IPS DF 6.9 (cell line): ENCODE data around the gene C1R.
"Not testable (repeated sequence)": the region's sequence is repeated elsewhere in the genome, so short reads cannot be mapped to it uniquely, and the experiment has no call there.

Experiments used
- DNase-seq: peaks from one replicate; pipeline ENCODE4 v3.0.0-alpha.2; 2013; ENCODE audit warnings: low read depth, low spot score
- H3K27ac ChIP-seq: one replicate; pipeline ENCODE4 v1.5.1; 2013; ENCODE audit warnings: low read length, control low read depth
- H3K27me3 ChIP-seq: 2 replicates; pipeline ENCODE4 v1.6.1; 2013; ENCODE audit warnings: mild to moderate bottlenecking, low read length; ENCODE audit not compliant: control insufficient read depth, insufficient read depth
- H3K36me3 ChIP-seq: 2 replicates; pipeline ENCODE4 v1.6.1; 2013; ENCODE audit warnings: low read length; ENCODE audit not compliant: control insufficient read depth, insufficient read depth
- H3K4me1 ChIP-seq: 2 replicates; pipeline ENCODE4 v1.6.1; 2013; ENCODE audit warnings: low read length; ENCODE audit not compliant: control insufficient read depth, insufficient read depth
- H3K4me3 ChIP-seq: 2 replicates; pipeline ENCODE4 v1.5.1; 2013; ENCODE audit warnings: mild to moderate bottlenecking, low read length
- H3K9me3 ChIP-seq: 2 replicates; pipeline ENCODE4 v1.6.1; 2013; ENCODE audit warnings: low read length, inconsistent platforms; ENCODE audit not compliant: control insufficient read depth, insufficient read depth
- WGBS: extraction: QIAGEN DNeasy Blood & Tissue Kit; methylation state at CpG from one replicate; pipeline ENCODE4 v1.1.7; 2013; ENCODE audit warnings: mixed read lengths, missing lambda C conversion rate; ENCODE audit not compliant: insufficient read length, insufficient coverage; 5-methylcytosine and 5-hydroxymethylcytosine counted together

C1R gene

GRCh38 chr12:7108003-7108795, 16.0 kb upstream of the C1R start:
- H3K36me3 ChIP-seq = no peaks in the 10 kb centered on the region
- H3K27me3 ChIP-seq = no peaks in the 10 kb centered on the region
- H3K27ac ChIP-seq = no peak overlapping the region
- H3K9me3 ChIP-seq = no peaks in the 10 kb centered on the region
- no CpG with 5 or more reads among the region's 30 CpGs for WGBS
- no peak for DNase-seq
- peak overlapping the region; percentile 70 for H3K4me3 ChIP-seq
- H3K4me1 ChIP-seq = peaks cover 3% of the 10 kb centered on the region; the same call in 1 of the 2 replicates

DNA sequence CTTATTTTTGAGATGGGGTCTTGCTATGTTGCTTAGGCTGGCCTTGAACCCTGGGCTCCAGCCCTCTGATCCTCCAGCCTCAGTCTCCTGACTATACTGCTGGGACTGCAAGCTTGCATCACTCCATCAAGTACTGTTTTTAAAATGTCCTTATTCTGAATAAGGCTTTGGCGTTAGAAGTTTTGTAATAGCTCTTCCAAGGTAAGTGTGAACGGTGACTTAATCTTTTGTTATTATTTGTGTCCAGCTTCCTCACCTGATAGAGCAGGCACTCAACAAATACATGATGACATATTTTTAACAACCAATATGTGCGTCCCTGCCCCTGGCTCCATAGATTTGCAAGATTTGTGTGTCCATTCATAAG, 15.4 kb upstream of the C1R start:
- H3K36me3 ChIP-seq = no peaks in the 10 kb centered on the region
- peak overlapping the region; percentile 70; the same call in 1 of the 2 replicates for H3K4me3 ChIP-seq
- H3K27me3 ChIP-seq = no peaks in the 10 kb centered on the region
- DNase-seq = no peak
- no peaks in the 10 kb centered on the region for H3K9me3 ChIP-seq
- H3K27ac ChIP-seq = no peak overlapping the region
- H3K4me1 ChIP-seq = peaks cover 3% of the 10 kb centered on the region; the same call in 1 of the 2 replicates
- no CpG with 5 or more reads among the region's 3 CpGs for WGBS

- not testable (repeated sequence) for H3K4me3 ChIP-seq, H3K4me1 ChIP-seq, DNase-seq, H3K36me3 ChIP-seq, H3K27me3 ChIP-seq, H3K27ac ChIP-seq, H3K9me3 ChIP-seq
- WGBS = no CpG with 5 or more reads among the region's 5 CpGs
Measured at GRCh38 chr12:7107181-7107580, 14.9 kb upstream of the C1R start.

DNA sequence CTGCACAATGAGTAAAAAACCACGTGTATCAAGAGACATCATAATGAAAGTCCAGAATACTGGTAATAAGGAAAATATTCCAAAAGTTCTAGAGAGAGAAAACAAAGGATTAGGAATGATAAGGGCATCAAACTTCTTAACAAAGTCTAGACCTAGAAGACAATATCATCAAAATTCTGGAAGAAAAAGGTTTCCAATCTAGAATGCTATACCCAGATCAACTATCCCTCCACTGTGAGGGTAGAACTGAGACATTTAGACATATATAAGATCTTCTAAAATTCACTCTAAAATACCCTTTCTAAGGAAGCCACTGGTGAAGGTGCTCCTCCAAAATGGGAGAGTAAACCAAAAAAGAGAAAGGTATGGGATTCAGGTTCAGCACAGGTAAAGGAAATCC, 13.8 kb upstream of the C1R start:
- no peak for DNase-seq
- no CpG with 5 or more reads among the region's 1 CpG for WGBS
- H3K27ac ChIP-seq = no peak overlapping the region
- no peaks in the 10 kb centered on the region for H3K27me3 ChIP-seq
- H3K4me3 ChIP-seq = no peak overlapping the region
- peaks cover 3% of the 10 kb centered on the region; the same call in 1 of the 2 replicates for H3K4me1 ChIP-seq
- H3K9me3 ChIP-seq = no peaks in the 10 kb centered on the region
- H3K36me3 ChIP-seq = no peaks in the 10 kb centered on the region

- Histone ChIP-seq H3K36me3 (peaks cover 5% of the 10 kb centered on the region; the same call in 1 of the 2 replicates), H3K4me3 (no peak overlapping the region), H3K9me3 (no peaks in the 10 kb centered on the region), H3K4me1 (no peaks in the 10 kb centered on the region), H3K27ac (no peak overlapping the region), H3K27me3 (no peaks in the 10 kb centered on the region)
- no peak for DNase-seq
- no CpG with 5 or more reads among the region's 14 CpGs for whole genome bisulfite sequencing
Measured at GRCh38 chr12:7103837-7104584, 11.8 kb upstream of the C1R start.

DNA sequence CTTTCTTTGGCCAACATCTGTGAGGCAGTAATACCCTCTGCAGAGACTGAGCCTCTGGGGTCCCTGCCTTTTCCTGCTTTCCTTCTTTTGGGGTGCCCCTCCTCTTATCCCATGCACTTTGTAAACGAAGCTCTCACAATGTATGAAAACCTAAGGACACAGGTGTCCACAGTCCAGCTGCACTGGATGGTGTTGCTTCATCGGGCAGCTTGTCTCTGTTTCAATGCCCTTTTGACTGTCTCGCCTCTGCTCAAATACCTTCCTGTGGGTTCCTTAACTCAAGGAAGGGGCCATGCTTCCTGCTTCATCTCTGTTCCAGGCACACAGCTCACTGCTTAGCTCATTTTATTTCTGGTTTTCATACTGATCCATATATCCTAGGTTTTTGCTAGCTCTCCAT, 10.3 kb upstream of the C1R start:
- H3K4me3 ChIP-seq = no peak overlapping the region
- H3K27ac ChIP-seq = no peak overlapping the region
- H3K4me1 ChIP-seq = no peaks in the 10 kb centered on the region
- no peaks in the 10 kb centered on the region for H3K9me3 ChIP-seq
- DNase-seq = no peak
- H3K36me3 ChIP-seq = peaks cover 5% of the 10 kb centered on the region; the same call in 1 of the 2 replicates
- no CpG with 5 or more reads among the region's 3 CpGs for WGBS
- H3K27me3 ChIP-seq = no peaks in the 10 kb centered on the region

DNA sequence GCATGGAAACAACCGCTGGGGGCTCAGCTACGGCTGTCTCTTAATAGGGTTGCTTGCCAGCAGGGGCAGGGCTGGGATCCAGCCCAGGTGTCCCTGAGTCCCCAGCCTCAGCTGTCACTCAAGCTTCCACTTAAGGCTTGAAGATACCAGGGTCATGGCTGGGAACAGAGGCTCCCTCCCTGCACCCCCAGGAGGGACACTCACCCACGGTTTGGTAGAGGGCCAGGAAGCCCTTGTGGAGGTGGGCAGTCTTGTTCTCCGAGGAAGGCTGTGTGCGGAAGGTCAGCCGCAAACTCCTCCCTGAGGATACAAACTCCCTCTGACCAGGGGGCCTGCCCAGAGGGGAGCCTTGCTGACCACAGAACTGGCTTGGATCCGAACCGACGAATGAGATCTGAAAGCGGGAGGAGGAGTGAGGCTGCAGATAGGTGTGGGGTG, 9.5 kb upstream of the C1R start:
- Histone ChIP-seq H3K4me1 (no peaks in the 10 kb centered on the region), H3K36me3 (peaks cover 5% of the 10 kb centered on the region; the same call in 1 of the 2 replicates), H3K4me3 (no peak overlapping the region), H3K27me3 (no peaks in the 10 kb centered on the region), H3K27ac (no peak overlapping the region), H3K9me3 (no peaks in the 10 kb centered on the region)
- DNase-seq = no peak
- no CpG with 5 or more reads among the region's 10 CpGs for WGBS

GRCh38 chr12:7101047-7101693, 8.9 kb upstream of the C1R start:
- no peaks in the 10 kb centered on the region for H3K27me3 ChIP-seq
- no peaks in the 10 kb centered on the region for H3K4me1 ChIP-seq
- no peaks in the 10 kb centered on the region for H3K9me3 ChIP-seq
- no peak for DNase-seq
- no peak overlapping the region for H3K27ac ChIP-seq
- H3K4me3 ChIP-seq = no peak overlapping the region
- no CpG with 5 or more reads among the region's 4 CpGs for WGBS
- H3K36me3 ChIP-seq = peaks cover 5% of the 10 kb centered on the region; the same call in 1 of the 2 replicates

GRCh38 chr12:7100239-7100638, 8.0 kb upstream of the C1R start:
- DNase-seq = no peak
- Histone ChIP-seq H3K9me3 (no peaks in the 10 kb centered on the region), H3K27me3 (no peaks in the 10 kb centered on the region), H3K36me3 (peaks cover 5% of the 10 kb centered on the region; the same call in 1 of the 2 replicates), H3K4me3 (no peak overlapping the region), H3K4me1 (no peaks in the 10 kb centered on the region), H3K27ac (no peak overlapping the region)
- no CpG with 5 or more reads among the region's 4 CpGs for WGBS

DNA sequence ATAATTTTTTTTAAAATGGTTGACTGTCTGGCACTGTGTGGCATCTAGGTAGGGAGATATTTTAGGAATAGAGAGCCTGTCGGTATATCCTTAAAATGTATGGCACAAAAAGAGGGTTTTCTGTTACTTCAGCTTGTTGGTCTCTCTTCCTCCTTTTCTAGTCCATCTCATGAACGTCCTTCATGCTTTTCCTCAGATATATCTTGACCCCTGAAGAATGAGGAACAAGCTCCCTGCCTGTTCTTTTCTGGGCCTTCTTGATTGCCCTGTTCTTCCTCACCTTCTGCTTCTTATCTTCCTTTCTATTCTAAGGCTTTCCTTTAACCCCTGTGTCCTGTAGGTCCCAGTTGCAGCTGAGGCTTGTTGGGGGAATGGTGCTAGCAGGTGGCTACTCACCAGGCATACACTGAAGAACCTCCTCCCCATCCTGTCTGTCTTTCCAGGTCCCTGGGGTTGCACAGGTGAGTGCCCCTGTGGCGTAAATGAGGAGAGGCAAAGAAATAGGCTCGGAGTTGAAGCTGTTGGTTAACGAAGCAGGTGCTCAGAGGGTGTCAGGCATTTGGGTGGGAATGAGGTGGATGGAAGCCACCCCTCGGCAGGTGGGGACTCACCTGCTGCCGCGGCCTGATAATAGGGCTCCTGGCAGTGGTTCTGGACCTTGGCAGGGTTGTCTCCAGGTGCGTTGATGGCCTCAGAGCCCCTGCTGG, 7.2 kb upstream of the C1R start:
- no peak overlapping the region for H3K27ac ChIP-seq
- H3K9me3 ChIP-seq = no peaks in the 10 kb centered on the region
- no CpG with 5 or more reads among the region's 9 CpGs for WGBS
- no peaks in the 10 kb centered on the region for H3K27me3 ChIP-seq
- H3K4me3 ChIP-seq = no peak overlapping the region
- peaks cover 5% of the 10 kb centered on the region; the same call in 1 of the 2 replicates for H3K36me3 ChIP-seq
- H3K4me1 ChIP-seq = no peaks in the 10 kb centered on the region
- DNase-seq = no peak
